Retinal pigment epithelial cell (primary cell): ENCODE results near the gene GALNT18.

ENCODE experiments used
- DNase-seq: peaks from one replicate; pipeline ENCODE4 v3.0.0-alpha.2; 2010; ENCODE audit warnings: low read depth
- H3K4me3 ChIP-seq: 2 replicates; pipeline ENCODE4 v1.5.1; 2011; ENCODE audit warnings: mild to moderate bottlenecking, low read length, control low read depth, moderate library complexity
- TF ChIP-seq, protein P1 (sequence below): conservative IDR thresholded peaks from 2 replicates; pipeline ENCODE4 v1.5.1; 2011; ENCODE audit warnings: low read depth, low read length, control low read depth, inconsistent platforms

Gene GALNT18

DNA sequence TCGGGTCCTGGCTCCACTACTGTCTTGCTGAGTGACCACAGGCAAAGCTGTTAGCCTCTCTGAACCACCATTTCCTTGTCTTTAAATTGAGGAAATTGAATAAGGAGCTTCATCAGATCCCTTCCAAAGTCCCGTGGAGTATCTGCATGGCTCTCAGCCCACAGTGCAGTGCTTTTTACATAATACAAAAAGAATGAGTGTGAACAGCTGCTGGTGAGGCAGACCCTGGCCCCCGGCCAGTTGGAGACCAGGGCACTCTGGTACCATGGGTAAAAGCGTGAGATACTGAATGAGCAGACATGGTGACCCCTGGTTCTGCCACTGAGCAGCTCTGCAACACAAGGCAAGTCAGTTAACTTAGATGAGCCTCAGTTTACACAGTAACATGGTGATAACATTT, 86.8 kb downstream of the GALNT18 start:
- no peak overlapping the region for H3K4me3 ChIP-seq
- TF ChIP-seq, protein P1, sequence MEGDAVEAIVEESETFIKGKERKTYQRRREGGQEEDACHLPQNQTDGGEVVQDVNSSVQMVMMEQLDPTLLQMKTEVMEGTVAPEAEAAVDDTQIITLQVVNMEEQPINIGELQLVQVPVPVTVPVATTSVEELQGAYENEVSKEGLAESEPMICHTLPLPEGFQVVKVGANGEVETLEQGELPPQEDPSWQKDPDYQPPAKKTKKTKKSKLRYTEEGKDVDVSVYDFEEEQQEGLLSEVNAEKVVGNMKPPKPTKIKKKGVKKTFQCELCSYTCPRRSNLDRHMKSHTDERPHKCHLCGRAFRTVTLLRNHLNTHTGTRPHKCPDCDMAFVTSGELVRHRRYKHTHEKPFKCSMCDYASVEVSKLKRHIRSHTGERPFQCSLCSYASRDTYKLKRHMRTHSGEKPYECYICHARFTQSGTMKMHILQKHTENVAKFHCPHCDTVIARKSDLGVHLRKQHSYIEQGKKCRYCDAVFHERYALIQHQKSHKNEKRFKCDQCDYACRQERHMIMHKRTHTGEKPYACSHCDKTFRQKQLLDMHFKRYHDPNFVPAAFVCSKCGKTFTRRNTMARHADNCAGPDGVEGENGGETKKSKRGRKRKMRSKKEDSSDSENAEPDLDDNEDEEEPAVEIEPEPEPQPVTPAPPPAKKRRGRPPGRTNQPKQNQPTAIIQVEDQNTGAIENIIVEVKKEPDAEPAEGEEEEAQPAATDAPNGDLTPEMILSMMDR = no peak

DNA sequence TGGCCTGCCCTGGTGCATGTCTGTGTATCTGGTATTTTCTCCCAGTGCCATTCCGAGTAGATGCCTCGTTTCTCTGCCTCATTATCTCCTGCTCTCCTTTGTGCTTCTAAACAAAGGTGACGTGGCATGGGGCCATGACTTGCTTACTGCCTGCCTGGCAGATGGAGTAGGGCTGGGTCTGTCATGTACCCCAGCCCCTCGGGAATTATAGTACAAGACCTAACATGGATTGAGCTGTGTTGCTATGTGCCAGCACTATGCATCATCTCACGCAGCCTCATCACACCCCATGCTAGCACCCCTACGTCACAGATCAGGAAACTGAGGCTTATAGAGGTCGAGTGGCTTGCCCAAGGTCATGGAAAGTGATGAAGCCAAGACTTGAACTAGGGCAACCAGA, 88.1 kb downstream of the GALNT18 start:
- DNase-seq = no peak
- TF ChIP-seq, protein P1 = no peak

More for the DNA sequence above, 86.8 kb downstream of the GALNT18 start:
- no peak for DNase-seq

DNA sequence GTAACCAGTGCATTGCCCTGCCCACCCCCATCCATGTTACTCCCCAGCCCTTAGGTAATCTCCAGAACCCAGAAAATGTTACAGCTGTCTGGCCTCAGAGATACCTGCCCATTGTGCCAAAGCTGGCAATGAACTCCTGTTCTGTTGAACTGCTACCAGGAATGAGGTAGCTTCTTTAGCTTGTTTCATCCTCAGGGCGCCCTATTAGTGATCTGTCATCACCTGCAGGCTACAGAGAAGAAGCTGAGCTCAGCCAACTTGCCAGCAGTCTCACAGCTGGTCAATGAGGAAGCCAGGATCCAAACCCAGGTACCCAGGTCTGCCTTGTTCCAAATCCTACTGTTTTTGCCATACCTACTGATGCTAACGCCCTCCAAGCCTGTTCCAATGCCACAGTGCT, 88.7 kb downstream of the GALNT18 start:
- TF ChIP-seq, protein P1 = no peak
- DNase-seq = no peak
- no peak overlapping the region for H3K4me3 ChIP-seq

More for the DNA sequence above, 88.1 kb downstream of the GALNT18 start:
- H3K4me3 ChIP-seq = no peak overlapping the region

DNA sequence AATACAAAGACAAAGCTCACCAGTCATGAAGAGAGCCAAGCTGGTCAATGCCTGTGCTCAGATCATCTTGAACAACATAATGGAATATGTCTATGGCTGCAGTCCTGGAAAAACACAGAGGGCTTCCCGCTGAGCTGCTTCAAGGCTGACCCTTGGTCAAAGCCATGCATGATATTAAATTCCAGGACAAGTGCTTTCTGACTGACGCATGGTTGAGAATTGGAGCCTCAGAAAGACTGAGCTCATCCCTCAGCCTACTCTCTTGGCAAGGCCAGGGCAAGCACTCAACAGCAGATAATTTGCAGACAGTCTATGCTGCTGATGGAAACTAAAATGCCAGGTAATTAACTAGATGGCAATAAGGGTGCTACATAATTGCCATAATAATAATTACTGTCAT, 89.2 kb downstream of the GALNT18 start:
- TF ChIP-seq, protein P1 = no peak
- no peak for DNase-seq
- no peak overlapping the region for H3K4me3 ChIP-seq

DNA sequence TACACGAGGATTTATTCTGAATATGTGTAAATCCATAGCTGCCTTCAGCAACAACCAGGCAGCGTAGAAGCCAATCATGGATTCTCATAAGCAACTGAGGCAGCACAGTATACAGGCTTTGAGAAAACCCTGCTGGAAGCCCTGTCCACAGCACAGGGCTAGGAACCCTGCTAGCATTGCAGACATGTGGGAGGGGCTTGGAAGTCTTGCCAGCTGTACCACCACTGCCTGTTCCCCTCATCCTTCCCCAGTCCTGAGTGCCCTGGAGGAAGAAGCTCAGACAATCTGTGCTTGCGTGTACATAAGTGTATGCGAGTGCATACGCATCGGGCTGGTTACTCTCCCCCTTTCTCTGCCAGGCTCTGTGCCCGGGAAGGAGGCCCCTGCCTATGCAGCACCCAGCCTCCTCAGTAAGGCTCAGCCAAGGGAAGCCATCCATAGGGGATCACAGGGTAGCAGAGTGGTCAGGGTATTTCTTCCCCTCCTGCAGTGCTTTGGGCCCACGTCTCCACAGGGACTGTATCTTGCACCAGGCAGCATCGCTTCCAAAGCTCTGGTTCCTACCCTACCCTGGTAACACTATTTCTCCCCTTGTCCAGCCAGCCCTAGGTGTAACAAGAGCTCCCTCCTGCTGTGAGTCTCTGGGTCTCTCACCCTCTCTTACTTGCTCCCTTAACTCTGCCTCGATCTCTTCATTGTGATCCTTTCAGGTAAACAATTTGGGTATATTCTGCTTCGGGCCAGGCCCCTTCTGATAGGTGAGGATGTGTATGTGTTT, 90.5 kb downstream of the GALNT18 start:
- TF ChIP-seq, protein P1 = no peak
- no peak overlapping the region for H3K4me3 ChIP-seq
- DNase-seq = no peak

DNA sequence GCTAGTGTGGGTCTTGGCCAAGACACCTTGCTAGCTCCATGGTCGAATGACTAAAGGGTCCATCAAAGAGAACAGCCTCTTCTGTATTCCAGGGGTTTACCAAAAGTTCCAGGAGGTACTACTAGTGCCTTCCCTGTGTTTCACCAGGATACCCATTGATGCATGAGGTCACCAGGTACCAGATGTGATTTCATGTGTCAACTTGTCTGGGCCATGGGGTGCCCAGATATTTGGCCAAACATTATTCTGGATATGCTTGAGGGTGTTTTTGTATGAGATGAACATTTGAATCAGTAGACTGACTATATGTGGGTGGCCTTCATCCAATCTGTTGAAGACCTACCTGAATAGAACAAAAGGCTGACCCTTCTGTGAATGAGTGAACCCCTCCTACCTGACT, 92.8 kb downstream of the GALNT18 start:
- DNase-seq = no peak
- TF ChIP-seq, protein P1 = no peak
- no peak overlapping the region for H3K4me3 ChIP-seq

DNA sequence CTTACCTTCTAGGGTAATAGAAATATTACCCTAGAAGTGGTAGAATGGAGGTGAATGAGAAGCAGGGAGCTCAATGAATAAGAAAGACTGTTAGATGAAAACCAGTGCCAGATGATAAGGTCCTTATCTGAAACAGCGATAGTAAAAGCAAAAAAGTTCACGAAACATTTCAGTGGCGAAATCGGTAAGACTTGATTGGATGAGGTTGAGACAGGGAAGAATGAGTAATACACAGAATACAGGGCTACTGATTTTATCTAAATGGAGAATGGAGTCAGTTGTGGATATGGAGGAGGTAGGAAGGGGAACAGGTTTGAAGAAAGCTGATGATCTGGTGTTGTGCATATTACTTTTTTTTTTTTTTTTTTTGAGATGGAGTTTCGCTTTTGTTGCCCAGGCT, 96.5 kb downstream of the GALNT18 start:
- no peak overlapping the region for H3K4me3 ChIP-seq
- TF ChIP-seq, protein P1 = no peak
- no peak for DNase-seq
